Islet precursor cell (in vitro differentiated cells): ENCODE data around the gene BTBD9.
A peak's percentile ranks its signal among the peaks of the same experiment; 100 is the strongest.

Source experiments
- DNase-seq: peaks from one replicate; pipeline ENCODE4 v3.0.0-alpha.2; 2018

BTBD9 gene

DNA sequence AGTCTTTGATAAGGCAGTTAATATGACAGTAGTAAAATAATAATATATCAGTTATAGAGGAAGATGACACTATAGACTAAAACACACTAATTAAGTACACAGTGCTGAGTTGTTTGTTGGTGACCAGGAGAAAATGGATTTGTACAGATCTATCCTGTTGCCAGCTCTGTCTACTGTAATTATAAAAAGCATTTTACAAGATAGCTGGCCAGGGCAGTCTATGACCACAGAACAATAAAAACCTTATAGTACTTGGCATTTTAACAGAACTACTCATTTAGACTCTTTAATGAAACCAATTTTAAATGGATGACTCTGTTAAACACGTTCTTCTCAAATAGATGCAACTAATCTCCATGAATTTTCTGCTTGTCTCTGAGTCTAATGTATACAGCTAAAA, 367.5 kb downstream of the BTBD9 start:
- DNase-seq = no peak

DNA sequence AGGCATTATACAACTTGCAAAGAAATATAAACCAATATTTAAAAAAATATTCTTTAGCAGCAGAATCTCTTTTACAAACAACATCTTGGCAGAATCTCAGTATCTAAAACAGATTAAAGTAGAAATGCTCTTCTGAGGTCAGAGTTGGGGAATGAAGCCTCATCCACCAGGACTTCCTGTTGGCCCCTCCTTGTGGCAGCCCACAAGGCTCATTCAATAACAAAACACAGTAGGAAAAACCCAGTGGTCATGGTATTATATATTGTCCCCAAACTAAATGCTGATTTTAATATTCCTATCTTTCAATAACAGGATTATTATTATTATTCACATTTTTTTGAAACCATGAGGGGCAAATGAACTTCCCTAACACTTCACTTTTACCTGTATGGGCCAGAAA, 368.6 kb downstream of the BTBD9 start:
- DNase-seq = no peak

DNA sequence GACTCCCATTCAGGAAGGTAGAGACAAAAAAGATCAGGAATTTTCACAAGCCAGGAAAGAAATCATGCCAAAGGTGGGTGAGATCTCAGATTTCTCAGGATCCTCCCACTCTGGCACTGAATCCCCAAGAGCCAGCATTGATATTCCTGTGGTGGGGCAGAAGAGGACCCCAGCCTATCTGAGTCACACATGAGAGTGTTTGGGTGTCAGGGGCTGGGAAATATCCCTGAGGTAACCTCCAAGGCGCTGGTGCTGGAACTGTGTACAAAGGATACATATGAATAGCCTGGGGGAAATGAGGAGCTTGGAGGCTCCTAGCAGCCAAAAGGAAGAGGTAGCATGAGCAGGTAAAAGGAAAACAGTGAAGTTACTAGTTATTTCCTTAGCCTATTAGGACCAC, 369.4 kb downstream of the BTBD9 start:
- DNase-seq = peak; percentile 58

DNA sequence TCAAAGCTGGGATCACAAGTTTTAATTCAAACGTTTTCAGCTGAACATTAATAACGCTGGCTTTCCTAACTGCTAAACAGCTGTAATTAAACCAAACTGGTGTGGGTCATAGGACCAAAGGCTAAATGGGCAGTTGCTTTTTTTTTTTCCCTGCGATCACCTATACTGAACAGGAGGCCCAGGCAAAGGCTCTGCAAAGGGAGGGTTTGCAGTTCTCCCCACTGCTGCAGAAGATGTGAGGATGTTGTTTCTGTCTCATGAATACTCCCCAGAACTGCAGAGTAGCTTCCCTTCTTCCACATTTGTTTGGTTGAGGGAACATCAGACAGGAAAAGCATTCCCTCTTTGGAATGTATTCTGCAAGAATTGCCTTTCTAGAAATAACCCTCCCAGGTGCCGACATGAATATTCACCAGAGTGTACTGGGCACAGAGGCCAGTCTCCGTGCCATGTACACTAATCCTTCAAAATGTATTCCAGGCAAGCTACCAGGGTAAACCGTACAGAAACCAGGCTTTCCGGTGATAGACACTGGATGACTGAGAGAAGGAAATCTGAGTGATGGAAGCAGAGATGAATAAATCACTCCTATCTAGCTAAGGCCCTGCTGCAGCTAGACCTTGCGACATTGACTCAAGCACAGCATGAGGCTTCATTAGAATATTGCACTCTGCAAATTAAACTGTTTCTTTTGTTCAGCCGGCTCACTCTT, 370.1 kb downstream of the BTBD9 start:
- no peak for DNase-seq

DNA sequence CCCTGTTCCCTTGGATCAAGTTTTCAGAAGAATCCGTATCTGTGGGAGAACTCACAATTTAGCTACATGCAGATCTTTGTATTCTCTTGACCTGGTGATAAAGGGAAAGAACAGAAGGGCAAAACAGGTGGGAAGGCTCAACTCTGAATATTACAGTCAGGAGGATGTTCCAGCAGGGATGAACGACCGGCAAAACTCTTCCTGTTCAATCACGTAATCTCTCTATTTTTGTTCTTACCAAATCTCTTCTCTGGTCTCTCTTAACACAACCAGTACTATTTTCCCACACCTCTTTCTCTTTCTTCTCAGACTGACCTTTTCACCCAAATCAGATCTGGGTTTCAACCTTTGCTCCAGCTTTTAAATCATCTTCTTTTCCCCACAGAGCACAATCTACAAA, 371.4 kb downstream of the BTBD9 start:
- no peak for DNase-seq

DNA sequence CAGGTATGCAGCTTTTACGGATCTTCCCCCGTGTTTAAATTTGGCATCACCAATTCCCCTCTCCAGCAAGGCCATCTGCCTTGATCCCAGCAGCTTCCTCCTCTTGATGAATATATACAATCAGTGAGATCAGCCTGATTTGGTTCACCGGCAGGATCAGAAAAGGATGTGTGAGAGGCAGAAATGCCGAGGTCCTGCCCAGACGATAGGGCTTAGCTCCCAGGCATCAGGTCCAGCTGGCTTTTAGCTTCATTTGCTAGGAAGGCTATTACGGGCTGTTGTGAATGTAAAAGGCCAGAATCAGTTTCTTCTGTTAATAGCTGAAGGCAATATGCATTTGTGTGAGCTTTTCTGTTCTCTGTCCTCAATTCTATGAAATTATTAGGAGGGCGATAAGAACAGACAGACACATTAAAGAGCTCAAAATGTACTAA, 372.8 kb downstream of the BTBD9 start:
- DNase-seq = peak; percentile 53

DNA sequence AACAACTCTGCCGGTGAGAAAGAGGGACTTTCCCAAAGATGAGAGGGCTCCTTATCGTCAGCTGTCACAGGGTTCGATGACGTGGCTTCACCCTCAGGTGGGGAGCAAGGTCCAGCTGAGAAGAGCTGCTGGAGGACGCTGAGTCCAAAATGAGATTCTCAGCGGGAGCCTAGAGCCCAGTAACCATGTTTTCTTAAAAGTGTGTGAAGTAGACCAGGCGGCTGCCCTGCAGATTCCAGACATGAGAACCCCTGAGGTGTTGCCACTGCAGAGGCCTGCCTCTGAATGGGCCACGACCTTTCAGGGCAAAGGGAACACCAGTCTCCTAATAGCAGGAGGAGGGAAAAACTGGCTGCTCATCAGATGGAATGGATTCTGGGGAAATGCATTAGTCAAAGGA, 375.1 kb downstream of the BTBD9 start:
- DNase-seq = peak; percentile 77

DNA sequence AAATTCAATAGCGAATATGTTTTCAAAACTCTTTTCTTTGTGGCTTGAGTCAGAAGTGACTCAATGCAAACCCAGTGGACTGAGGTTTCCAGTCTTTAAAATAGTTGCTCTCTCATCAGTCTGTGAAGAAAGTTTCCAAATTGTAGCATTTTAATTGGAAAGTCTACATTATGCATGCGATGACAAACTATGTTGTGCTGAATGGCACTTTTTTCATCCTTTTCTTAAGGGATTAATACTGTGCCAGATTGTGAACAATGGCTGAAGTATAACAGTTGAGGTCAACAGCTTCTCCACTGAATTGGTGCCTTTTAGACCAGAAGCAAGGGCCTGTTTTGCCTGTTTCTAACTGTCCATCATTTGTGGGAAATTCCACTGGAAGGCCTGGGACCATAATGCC, 377.1 kb downstream of the BTBD9 start:
- no peak for DNase-seq

DNA sequence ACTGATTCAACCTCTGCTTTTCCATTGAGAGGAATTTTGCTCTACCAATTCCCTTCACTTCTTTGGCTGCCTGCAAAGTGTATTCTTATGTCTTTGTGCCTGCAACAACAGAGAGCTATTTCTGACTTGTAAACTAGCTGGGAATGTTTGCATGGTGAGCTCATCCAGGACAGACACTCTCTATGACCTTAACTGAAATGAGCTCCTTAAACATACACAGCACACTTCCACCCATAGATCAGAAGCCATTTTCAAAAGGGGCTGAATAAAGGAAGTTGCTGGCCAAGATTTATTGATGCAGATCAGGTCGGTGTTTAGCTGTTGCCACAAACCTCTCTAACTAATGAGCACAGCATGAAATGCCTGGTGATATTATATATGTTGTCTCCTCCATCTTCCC, 377.7 kb downstream of the BTBD9 start:
- DNase-seq = peak; percentile 80

DNA sequence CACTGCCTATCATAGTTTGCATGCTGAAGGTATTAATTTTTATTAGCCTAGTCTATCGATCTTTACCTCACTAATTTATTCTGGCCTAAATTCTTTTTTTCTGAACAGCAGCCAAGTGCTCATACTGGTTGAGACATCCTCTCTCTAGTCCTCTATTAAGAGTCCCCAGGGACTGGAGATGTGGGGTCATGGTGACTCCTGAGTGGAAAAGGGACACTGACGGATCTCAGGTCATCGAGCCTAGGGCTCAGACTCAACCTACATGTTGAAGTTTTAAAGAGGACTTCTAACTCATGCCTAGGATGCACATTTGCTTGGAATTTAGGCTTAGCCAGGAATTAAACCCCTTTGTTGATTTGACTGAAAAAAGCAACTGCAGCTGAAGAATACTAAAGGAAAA, 378.1 kb downstream of the BTBD9 start:
- DNase-seq = no peak

DNA sequence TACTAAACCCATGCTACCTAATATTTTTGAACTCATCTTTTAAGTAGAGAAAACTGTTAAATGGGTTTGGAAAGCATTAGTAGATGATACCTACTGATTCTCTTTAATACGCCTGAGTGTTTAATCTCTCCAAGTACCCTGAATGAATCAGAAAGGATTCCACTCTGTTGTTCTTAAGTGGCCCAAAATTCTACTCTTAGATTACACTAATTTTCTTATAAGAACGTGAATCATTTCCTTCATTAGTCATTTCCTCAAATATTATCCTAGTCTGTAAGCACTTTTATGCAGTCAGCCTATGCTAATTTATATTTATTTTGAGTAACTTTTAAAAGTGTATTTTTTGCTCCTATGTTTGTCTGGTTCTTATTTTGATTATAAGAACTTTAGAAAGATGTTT, 380.0 kb downstream of the BTBD9 start:
- no peak for DNase-seq

DNA sequence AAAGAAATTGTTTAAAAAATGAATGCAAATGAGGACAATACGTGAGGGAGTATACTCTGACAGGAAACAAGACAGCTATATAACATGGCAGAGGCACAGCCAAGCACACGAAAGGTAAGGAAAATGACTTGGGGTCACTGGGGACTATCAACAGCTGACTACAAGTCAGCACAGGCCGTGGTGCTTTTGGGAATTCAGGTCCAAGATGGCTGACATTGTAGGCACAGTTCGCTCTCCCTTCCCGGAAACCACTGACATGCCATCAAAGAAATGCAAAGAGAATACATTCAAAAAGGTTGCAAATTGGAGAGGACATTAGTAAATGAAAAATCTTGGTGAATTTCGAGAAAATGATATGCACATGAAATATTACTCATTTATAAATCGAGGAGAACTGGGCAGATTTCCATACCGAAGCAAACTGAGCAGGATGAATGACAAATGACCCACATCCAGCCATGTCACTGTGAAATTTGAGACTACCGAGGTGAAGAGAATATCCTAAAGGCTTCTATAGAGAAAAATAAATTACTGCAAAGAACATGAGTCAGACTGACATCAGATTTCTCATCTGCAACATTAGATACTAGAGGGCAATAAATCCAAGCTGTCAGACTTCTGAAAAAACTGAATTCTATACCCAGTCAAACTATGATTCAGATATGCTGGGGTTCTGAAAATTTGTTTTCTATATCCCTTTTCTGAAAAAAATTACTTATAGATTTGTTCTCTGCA, 391.1 kb downstream of the BTBD9 start:
- no peak for DNase-seq

DNA sequence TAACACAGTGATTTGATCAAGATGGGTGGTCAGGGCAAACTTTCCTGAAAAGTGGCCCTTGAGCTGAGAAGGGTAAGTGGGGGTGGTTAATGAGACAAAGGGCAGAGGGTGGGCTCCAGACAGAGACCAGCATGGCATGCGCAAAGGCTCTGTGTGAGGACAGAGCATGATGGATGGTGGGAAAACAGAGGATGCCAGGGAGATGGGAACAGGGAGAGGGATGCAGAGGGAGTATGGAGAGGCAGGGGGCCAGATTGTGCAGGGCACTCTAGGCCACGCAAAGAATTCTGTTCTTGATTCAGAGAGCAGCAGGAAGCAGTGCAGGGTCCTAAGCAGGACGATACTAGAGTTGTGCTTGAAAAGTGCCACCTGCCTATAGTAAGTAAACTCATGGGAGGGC, 394.4 kb downstream of the BTBD9 start:
- DNase-seq = no peak

DNA sequence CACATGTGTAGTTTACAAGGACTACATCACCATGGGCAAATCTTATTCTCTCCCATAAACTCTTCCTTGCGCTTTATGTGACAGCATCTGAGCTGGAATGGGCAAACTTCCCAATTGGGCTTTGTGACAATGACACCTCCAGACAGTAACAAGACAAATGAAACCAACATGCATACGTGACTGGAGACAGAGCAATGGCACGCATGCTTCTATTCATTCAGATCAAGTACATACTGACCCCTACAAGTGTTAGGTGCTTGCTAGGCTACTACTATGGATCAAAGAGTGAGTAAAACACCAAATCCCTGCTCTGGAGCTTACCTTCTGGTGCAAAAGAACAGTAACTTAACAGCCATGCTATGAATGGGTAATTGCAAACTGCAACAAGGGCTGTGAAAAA, 394.9 kb downstream of the BTBD9 start:
- DNase-seq = no peak

DNA sequence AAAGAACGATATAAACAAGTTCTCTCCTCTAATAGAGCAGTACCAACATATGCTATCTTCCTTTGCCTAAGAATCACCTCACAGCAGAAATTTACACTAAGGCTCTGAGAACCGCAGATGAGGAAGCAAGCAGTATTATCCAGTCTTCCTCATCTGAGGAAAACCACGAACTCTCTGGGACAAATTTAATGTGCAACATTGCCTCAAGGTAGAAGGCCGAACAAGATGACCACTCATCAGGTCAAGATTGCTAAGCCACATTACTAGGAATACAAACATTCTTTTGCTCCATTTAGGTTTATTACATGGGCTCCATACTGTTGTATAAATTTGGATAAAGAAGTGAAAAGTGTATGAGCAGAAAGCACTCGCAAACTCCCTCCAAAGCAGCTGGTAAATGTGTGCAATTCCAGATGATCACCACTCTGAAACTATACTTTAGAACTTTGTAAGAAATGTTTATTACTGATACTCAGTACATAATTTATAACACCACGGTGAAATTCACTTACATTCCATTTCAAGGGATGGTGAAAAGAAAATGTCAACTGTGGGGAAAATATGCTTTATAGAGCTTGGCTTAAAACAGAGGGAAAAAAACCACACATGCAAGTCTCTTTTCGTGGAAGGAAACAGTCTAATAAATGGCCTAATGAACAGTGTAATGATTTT, 398.4 kb downstream of the BTBD9 start:
- DNase-seq = no peak

DNA sequence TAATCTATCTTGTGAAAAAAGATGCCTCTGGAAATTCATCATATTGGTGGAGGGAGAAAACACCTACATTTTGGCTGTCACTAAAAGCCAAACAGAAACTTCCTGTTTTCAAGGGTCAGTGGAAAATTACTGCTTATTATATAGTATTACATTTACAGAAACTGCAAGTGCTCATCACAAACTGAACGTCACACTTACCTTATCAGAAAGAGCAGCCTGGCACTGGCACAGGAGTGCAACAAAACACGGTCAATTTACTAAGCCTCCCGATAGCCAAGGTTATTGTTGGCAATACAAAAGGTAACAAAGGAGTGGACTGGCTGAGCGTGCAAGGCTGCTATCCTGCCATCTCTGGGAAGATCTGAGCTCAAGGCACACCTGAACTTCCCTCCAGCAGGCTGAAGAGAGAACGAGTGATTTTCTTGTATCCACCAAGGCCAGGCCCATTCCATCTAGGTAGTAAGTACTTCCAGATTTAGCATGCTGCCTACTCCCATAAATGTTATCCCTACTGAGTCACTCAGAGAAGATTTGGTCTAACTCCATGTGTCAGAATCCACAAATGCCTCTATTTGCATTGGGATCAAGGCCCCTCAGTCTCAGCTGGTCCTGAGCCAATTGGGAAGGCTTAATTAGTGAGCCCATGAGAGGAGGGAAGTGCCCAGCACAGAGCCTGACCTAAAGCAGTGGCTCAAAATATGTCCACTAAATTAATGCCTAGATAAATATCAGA, 399.8 kb downstream of the BTBD9 start:
- no peak for DNase-seq

DNA sequence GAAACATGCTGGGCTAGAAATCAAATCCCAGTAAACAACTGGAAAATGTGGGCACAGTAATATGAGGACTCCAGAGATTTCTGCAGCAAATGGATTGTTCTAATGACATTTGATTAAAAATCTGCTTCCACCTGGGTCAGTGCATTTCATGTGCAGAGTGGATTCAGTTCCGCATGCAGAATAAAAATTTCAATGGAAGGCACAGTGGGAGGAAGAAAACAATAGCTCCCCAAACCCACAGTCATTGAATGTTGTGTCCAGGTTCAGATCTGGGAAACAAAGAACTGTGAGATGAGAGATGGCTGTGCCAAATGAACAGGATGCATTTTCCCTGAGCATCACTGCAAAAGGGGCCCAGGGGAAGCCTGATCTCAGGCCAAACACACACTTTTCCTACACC, 403.1 kb downstream of the BTBD9 start:
- DNase-seq = no peak

DNA sequence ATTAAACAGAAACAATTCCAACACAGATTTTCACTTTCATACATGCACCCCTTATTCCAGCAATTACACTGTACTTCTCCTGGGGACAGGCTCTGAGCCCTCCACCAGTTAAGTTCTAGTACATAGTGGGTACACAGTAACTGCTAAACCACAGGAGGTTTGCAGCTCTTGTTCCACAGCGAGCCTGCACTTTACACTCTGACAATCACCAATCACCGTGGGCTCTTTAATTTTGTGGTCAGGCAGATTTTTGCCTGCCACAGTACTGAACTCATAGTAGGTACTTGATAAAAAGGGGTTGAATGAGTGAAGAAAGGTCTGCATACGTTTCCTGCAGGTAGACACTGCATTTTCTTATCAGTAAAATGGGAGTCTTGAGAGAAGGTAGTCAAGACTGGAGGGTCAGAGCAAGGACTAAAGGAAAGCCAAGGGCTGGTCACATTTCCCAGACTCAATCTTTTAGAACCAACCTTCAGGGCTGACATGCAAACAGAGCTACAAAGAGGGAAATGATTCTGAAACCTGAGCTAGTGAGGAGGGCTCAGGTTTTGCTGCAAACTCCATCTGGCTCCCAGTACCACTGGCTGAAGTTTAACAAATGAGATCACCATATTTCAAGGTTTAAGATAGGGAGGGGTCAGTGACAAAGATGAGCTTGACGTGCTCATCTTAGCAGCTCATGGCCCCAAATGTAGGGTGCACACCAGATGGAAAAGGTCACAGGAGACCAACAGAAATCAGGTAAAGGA, 404.6 kb downstream of the BTBD9 start:
- no peak for DNase-seq

DNA sequence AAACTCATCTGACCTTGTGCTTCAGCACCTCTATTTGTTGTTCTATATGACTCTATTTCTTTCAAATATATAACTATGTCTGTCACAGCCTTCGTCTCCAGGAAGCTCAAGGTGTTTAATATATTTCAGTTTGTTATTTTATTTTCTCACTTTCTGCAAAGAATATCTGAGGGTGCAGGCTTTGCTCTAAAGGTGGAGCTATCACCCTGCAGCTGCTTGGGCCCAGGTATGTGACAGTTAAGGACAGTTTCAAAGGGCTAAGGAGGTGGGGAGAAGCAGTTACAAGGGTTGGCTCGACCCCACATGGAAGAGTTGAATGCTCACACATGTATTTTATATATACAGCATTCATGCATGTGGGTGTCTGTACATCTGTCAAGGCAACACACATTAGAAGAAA, 405.6 kb downstream of the BTBD9 start:
- DNase-seq = no peak

DNA sequence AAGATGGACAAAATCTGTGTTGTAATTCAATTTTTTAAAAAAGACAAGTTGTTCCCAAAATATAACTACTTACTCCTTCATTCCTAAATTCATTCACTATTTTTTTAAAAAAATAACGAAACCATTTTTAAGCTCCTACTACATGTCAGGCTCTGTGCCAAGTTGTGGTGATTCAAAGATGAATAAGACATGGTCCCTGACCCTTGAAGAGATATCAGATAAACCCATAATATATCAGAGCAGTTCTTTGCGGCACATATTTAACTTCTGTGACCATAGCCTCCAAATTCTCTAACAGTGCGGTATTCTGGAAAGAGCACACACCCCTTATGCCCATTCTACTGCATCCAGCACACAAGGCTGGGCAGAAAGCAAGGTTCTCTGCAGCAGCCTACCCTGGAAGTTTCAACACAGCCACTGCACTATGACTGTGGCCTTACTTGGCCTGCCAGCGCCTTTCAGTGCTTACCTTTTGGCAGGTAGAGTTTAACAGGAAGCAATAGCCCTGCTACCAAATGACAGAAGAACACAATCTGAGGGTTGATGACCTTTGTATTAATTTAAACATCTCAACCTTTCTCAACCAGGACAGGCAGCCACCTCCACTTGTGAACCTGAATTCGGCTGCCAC, 406.5 kb downstream of the BTBD9 start:
- DNase-seq = no peak

DNA sequence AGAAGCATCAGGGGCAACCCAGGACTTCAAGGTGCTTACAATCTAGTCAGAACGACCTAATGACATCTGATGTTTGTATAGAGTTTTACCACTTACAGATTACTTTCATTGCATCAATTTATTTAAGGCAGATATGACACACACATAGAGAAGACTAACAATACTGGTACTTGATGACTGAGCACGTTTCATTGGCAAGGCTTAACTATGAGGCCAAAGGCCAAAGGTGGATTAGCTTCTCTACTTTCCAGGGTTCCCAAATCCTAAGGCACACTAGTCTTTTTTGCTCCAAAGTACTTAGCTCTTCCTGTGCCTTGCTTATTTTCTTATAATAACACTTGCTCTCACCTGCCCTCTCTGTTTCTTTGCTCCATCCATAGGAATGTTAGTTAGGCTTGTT, 414.0 kb downstream of the BTBD9 start:
- no peak for DNase-seq

DNA sequence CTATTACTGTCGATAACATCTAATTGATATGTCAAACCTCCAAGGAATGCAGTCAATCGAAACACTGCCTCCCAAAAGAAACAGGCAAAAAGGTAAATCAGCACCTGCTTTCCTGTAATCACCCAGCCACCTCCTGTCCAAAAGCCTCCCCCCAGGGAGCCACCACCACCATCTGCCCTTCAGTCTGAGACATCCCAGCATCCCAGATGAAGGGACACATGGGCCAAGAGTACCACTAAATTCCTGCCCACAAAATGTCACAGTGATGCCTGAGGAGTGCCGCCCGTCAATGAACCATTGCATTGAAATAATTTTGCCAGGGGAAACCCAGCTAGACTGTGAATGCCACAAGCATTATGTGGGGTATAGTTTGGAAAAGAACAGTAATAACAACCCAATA, 418.5 kb downstream of the BTBD9 start:
- DNase-seq = no peak
